ENCODE data around the gene CNTN4.
"Not testable (repeated sequence)": the region's sequence is repeated elsewhere in the genome, so short reads cannot be mapped to it uniquely, and the experiment has no call there.

Gene CNTN4

GRCh38 chr3:2527328-2527727 lies 428.7 kb downstream of the CNTN4 start:
- not testable (repeated sequence) for DNase-seq

GRCh38 chr3:2534767-2535166 lies 436.1 kb downstream of the CNTN4 start:
- not testable (repeated sequence) for DNase-seq

DNA sequence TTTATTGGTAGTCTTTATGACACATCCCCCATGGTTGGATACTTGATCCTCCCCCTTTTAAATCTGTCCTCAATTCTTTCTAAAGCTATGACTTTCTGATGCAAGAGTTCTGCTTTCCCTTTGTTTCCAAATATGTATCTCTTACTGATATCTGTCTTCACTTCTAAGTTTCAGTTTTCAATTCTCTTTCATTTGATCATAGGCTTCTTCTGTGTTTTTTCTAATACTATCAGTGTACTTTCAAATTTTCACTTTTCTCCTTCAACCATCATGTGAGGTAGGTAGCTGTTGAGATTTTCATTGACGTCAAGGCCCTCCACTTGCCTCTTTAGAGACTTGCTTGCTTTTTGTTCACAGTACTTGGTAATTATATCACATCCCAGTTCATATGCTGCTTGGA lies 436.5 kb downstream of the CNTN4 start:
- DNase-seq = no peak

GRCh38 chr3:2536575-2536974 lies 437.9 kb downstream of the CNTN4 start:
- no peak for DNase-seq

DNA sequence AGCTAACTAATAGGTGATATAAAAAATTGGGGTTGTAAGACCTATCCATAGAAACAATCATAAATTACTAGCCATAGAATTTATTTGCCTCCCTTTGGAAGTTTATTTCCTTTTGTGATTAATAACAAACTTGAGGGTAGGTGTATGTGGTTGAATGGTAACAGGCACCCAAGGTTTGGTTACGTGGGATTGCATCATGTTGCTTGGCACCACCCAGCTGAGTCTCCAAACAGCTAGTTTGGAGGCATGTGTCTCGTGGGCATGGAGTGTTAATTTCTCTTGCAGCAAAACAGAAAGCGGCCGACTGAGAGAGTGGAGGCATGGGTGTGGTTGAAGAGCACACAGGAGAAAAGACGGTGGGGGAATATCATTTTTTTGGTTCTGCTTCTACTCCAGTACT lies 441.4 kb downstream of the CNTN4 start:
- DNase-seq = no peak

DNA sequence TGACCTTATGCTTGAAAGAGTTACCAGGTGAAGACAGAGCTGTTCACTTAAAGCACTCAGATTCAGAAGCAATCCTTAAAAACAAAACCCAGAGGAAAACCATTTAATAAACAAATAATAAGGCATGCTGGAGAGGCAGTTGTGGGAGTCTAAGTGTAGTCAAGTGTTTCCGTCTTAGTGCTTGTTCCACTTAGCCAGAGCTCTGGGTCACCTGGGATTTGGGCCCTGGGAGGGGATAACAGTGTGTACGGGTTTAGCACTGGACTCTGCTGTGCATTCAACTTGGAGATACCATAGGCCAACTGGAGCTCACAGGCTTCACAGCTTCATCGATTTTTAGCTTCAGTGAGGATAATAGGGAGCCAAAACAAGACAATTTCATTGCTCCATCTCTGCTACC lies 444.6 kb downstream of the CNTN4 start:
- no peak for DNase-seq

- no peak for DNase-seq
These were observed 445.5 kb downstream of the CNTN4 start for GRCh38 chr3:2544212-2544611.

GRCh38 chr3:2544718-2545117 lies 446.1 kb downstream of the CNTN4 start:
- DNase-seq = no peak

GRCh38 chr3:2547049-2547448 lies 448.4 kb downstream of the CNTN4 start:
- DNase-seq = no peak

GRCh38 chr3:2554656-2555055 lies 456.0 kb downstream of the CNTN4 start:
- no peak for DNase-seq

- no peak for DNase-seq
These were observed 460.1 kb downstream of the CNTN4 start for GRCh38 chr3:2558796-2559195.

DNA sequence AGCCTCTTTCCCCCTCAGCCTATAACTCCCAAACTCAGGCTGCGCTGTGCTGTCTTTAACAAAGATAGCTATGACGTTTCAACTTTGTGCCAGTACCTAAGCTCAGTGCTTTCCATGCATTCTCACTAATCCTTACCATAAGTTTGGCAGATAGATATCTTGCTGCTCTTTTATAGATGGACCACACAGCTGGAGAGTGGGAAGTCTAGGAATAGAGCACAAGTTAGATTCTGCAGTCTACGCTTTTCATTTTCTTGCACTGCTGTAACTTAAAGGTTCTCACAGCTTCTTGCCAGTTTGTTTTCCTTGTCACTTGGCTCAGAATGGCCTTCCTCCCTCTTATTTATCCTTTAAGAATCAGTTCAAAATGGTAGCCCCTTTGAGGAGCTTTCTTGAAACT lies 468.8 kb downstream of the CNTN4 start:
- no peak for DNase-seq

- DNase-seq = no peak
These were observed 469.5 kb downstream of the CNTN4 start for GRCh38 chr3:2568156-2568555.

- DNase-seq = no peak
These were observed 470.3 kb downstream of the CNTN4 start for GRCh38 chr3:2568929-2569328.

- no peak for DNase-seq
These were observed 478.9 kb downstream of the CNTN4 start for GRCh38 chr3:2577571-2577970.

- DNase-seq = no peak
These were observed 479.9 kb downstream of the CNTN4 start for GRCh38 chr3:2578560-2578959.

DNA sequence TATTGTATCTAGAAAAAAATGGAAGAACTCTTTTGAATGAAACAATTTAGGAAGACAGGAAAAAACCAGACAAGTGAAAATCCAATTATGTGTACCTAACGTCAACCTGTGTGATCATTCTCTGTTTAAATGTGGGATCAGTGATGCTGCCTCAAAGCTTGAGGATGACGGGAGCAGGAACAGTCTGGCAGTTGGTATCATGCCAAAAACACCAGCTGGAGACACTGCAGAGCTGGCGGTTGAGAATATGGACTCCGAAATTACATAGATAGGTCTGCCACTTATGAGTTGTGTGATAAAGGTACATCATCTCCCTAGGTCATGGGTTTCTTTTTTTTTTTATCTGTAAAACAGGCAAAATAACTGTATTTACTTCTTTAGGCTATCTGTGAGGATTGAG lies 480.5 kb downstream of the CNTN4 start:
- peak; percentile 55 for DNase-seq

DNA sequence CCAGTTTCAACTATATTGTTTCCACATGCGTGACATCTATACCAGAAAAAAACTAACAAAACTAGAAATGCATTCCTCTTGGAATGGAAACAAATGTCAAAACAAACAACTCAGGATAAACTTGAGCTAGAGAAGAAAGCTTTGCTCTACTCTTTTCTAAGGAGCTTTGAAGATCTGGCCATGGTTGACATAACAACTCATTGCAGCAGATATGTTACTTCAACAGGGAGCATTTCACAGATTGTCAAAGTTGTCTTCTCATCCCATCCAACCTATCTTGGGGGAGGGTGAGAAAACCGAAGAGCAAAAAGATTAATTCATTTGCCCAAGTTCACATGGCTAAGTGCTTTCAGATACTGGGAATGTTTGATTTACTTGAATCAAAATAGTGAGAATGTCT lies 484.4 kb downstream of the CNTN4 start:
- DNase-seq = no peak

DNA sequence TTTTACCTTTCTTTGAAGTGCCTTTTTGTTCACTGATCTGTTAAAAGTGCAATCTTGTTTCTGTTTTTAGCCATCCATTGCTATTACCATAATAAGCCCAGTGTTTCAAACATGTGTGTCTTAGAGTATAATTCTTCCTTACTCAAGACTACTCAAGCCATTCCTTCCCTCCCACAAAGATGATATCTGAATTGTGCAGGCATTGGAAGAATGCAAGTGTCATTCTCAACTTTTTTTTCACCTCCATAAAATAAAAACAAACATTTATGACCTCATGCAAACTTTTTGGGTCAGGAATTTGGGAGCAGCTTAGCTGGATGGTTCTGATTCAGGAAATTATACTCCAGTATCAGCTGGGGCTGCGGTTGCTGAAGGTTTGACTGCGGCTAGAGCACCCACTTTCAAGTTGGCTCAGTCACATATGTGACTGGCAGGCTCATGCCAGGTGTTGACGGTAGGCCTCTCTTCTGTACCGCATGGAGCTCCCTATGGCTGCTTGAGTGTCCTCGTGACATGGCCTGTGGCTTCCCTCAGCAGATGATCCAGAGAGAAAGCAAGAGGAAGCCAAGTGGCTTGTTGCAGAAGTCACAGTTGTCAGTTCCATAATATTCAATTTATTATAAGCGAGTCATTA lies 490.8 kb downstream of the CNTN4 start:
- no peak for DNase-seq

- DNase-seq = no peak
These were observed 496.8 kb downstream of the CNTN4 start for GRCh38 chr3:2595486-2595885.

GRCh38 chr3:2597615-2598014 lies 498.9 kb downstream of the CNTN4 start:
- DNase-seq = no peak

DNA sequence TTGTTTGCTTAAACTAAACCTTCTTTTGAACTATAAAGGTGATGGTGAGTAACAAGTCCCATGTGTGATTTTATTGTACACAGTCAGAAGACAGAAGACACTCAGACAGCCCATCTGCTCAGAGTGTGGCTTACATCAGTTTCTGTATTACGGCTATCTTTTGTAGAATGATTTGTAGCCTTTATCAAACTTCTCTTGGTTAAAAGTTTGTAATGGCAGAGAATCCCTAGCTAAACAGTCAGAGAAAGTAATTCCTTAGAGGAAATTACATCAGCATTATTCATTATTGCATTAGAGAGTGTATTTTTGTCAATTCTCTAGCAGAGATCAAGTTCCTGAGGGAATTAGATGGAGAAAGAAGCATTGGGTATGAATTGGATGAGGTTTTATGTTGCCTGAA lies 500.8 kb downstream of the CNTN4 start:
- no peak for DNase-seq

DNA sequence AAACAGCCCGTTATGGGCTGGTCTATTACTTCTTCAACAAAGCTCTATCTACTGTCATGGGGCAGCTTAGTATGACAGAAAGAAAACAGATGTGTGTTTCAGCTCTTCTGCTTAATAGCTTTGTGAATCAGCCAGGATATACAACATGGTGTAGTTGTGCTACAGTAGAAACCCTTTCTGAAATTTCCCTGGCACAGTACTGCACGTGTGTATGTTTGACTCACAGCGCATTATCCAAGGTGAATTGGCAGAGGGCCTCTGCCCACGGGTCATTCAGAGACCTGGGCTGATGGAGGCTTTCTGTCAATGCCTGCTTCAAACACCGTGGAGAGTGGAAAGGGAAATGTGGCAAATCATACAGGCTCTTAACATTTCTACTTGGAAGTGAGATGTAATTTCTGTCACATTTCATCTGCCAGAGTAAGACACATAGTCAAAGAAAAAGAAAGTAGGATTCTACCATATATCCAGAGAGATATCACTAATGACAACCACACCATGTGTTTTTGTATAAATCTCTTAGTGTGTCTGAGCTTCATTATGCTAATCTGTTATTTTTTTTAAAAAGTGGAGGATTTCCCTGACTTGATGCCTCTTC lies 505.1 kb downstream of the CNTN4 start:
- no peak for DNase-seq

- DNase-seq = no peak
These were observed 515.9 kb downstream of the CNTN4 start for GRCh38 chr3:2614578-2614977.

DNA sequence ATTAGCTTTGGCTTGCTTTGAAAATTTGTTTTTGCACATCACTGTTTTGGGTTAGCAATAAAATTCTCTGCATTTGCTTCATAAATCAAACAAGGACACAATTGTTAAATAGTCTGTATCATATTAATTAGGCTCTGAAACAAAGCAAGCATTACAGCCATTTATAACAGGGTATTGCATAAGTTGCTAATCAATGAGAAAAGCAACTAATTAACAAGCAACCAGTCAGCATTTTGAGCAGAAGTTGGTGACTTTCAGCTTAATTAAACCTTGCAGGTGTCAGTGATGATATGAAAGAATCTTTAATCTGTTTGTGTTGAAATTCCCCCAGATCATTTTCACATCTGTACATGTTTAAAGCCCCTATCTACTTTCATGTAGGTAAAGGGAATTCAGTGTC lies 516.4 kb downstream of the CNTN4 start:
- DNase-seq = no peak
